ENCODE data around the gene LASP1. TPM values are rescaled to one million over a fixed set of nuclear protein-coding genes. Genes with fewer than 3 reads are reported as not detected.

LASP1 gene
- total and polyA plus RNA-seq, 4 donors: 65.5 to 140 (median 82.0) TPM

- Histone ChIP-seq H3K9me3 (ENCODE audit: control insufficient read depth in 4 of 4, insufficient read depth in 3 of 4, low read length in 3 of 4) (no peaks in the 10 kb centered on the region), H3K36me3 (ENCODE audit: control insufficient read depth in 4 of 4, insufficient read depth in 4 of 4, low read length in 4 of 4) (peaks cover 3 to 12% (median 8%) of the 10 kb centered on the region in 4 donors), H3K27me3 (ENCODE audit: control insufficient read depth in 3 of 3, insufficient read depth in 3 of 3, low read length in 2 of 3) (no peaks in the 10 kb centered on the region), H3K27ac (ENCODE audit: low read depth in 1 of 2, low read length in 1 of 2) (peak overlapping the region in 1 of 2 donors; percentile 59), H3K4me1 (ENCODE audit: control insufficient read depth in 5 of 5, insufficient read depth in 5 of 5, low read length in 5 of 5) (peaks cover 13 to 54% (median 43%) of the 10 kb centered on the region in 5 donors), H3K9ac (ENCODE audit: insufficient read depth in 1 of 2, low read length in 2 of 2) (peak overlapping the region in 1 of 2 donors; percentile 42), H3K4me3 (no peak overlapping the region)
- ATAC-seq (ENCODE audit: insufficient read depth, low FRiP score) (no peak), DNase-seq (peak; percentile 45 to 72 (median 47))
- 47 to 61% methylated on average over 10 of the region's 10 CpGs for WGBS, 2 donors
- no peak for TF ChIP-seq CTCF (IDR thresholded peaks at IDR 0.05; ENCODE audit: control extremely low read depth, extremely low read depth)
Measured at GRCh38 chr17:38874505-38875400, 4.9 kb downstream of the LASP1 start.

- no peak overlapping the region for H3K4me3 ChIP-seq
- ATAC-seq (ENCODE audit: insufficient read depth, low FRiP score): no peak
- peaks cover 21 to 62% (median 50%) of the 10 kb centered on the region in 5 donors for H3K4me1 ChIP-seq (ENCODE audit: control insufficient read depth in 5 of 5, insufficient read depth in 5 of 5, low read length in 5 of 5)
- H3K9me3 ChIP-seq (ENCODE audit: control insufficient read depth in 4 of 4, insufficient read depth in 3 of 4, low read length in 3 of 4): no peaks in the 10 kb centered on the region
- peaks cover 3 to 15% (median 11%) of the 10 kb centered on the region in 4 donors for H3K36me3 ChIP-seq (ENCODE audit: control insufficient read depth in 4 of 4, insufficient read depth in 4 of 4, low read length in 4 of 4)
- 62 to 68% methylated on average over 5 of the region's 5 CpGs for WGBS, 2 donors
- no peak for TF ChIP-seq CTCF (IDR thresholded peaks at IDR 0.05; ENCODE audit: control extremely low read depth, extremely low read depth)
- H3K27ac ChIP-seq (ENCODE audit: low read depth in 1 of 2, low read length in 1 of 2): peak overlapping the region in 1 of 2 donors; percentile 59
- H3K9ac ChIP-seq (ENCODE audit: insufficient read depth in 1 of 2, low read length in 2 of 2): no peak overlapping the region
- DNase-seq: peak; percentile 53 to 65 (median 64)
- no peaks in the 10 kb centered on the region for H3K27me3 ChIP-seq (ENCODE audit: control insufficient read depth in 3 of 3, insufficient read depth in 3 of 3, low read length in 2 of 3)
Measured at GRCh38 chr17:38875477-38876075, 5.7 kb downstream of the LASP1 start.

- peak overlapping the region in 1 of 2 donors; percentile 43 for H3K27ac ChIP-seq (ENCODE audit: low read depth in 1 of 2, low read length in 1 of 2)
- WGBS, 2 donors: 37 to 42% methylated on average over 5 to 7 of the region's 7 CpGs
- H3K36me3 ChIP-seq (ENCODE audit: control insufficient read depth in 4 of 4, insufficient read depth in 4 of 4, low read length in 4 of 4): peaks cover 3 to 20% (median 13%) of the 10 kb centered on the region in 4 donors
- H3K4me1 ChIP-seq (ENCODE audit: control insufficient read depth in 5 of 5, insufficient read depth in 5 of 5, low read length in 5 of 5): peaks cover 27 to 63% (median 54%) of the 10 kb centered on the region in 5 donors
- no peak overlapping the region for H3K4me3 ChIP-seq
- no peaks in the 10 kb centered on the region for H3K9me3 ChIP-seq (ENCODE audit: control insufficient read depth in 4 of 4, insufficient read depth in 3 of 4, low read length in 3 of 4)
- TF ChIP-seq CTCF (IDR thresholded peaks at IDR 0.05; ENCODE audit: control extremely low read depth, extremely low read depth): no peak
- no peak for DNase-seq
- no peak overlapping the region for H3K9ac ChIP-seq (ENCODE audit: insufficient read depth in 1 of 2, low read length in 2 of 2)
- ATAC-seq (ENCODE audit: insufficient read depth, low FRiP score): no peak
- no peaks in the 10 kb centered on the region for H3K27me3 ChIP-seq (ENCODE audit: control insufficient read depth in 3 of 3, insufficient read depth in 3 of 3, low read length in 2 of 3)
Measured at GRCh38 chr17:38877130-38877851, 7.4 kb downstream of the LASP1 start.

Measured in lung (tissue), 12 donors.